ENCODE data around the gene SLC38A8.

Gene SLC38A8

DNA sequence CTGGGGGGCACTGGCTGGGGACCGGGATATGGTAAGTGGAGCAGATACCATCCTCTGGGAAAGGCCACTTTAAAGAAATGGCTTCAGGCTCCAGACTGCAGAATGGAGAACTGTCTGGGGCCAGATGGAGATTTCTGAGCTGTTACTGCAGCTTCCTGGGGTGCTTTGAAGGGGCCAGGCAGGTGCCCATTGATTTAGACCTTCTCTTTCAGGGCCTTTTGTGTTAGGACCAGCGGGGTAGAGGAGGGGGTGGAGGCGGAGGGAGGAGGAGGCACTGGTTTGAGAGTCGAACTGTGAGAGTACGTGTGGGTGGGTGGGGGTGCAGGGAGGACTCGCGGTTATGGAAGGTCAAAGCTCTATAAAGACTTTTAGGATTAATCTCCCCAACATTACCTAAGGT is 63.2 kb downstream of the SLC38A8 start:
- in situ Hi-C loops (cut with MboI; ENCODE audit: low pct_unique_long_range_greater_than_20kb, low sequenced_read_pairs), result loop anchor here (10.0 kb wide), 1 partner anchor 85 kb away; no protein-coding TSS in a partner anchor
- no peak for DNase-seq

DNA sequence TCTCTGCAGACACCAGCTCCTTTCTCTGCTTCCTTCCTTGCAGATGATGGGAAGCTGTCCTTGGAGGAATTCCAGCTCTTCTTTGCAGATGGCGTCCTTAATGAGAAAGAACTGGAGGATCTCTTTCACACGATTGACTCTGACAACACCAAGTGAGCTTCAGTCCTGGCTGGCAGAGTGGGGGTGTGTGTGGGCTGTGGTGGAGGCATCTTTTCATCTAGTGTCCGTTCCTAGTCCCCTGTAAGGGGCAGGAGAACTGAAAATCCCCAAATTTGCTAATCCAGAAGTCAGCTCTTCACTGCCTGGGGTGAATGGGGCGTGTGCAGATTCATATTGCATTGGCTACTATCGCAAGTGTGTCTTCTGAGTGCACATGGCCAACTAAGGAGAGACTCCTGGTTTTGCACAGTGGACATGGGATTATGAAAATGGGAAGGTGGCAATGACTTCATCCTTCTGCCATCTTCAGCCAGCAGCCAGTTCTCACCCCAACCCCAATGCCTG is 64.1 kb downstream of the SLC38A8 start:
- in situ Hi-C loops (cut with MboI; ENCODE audit: low pct_unique_long_range_greater_than_20kb, low sequenced_read_pairs), result loop anchor here (10.0 kb wide), 1 partner anchor 86 kb away; no protein-coding TSS in a partner anchor
- DNase-seq, result no peak

DNA sequence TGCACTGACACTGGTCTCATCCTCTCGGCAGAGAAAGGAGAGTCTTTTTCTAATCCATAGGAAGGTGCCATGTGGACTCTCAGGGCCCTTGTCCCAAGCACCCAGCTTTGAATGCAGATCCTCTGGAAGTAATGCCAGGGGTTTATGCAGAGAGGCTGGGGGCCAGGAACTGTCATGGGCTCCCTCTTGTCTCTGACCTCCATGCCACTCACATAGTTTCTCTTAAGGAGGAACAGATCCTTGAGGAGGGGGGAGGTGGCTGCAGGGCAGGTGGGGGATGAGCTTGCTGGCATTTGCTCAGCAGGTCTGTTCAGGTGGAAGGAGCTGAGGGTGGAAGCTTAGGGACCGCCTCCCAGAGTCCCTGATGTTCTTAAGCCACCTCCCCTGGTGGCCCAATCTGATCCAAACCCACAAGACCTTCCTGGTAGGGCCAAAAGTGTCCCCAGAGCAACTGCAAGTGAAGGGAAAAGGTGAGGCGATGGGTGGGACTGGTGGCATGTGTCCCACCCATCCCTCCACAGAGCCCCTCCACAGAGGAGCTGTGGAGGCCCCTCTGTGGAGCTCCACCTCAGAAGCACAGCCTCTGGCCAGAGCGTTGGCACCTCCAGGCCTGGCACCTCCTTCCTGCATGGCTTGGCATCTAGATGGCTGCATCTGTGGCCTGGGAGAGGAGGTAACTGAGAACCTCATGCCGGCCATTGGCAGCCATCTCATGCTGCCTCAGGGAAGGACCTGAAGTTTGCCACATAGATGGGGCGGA is 65.4 kb downstream of the SLC38A8 start:
- in situ Hi-C loops (cut with MboI; ENCODE audit: low pct_unique_long_range_greater_than_20kb, low sequenced_read_pairs), result loop anchor here (10.0 kb wide), 1 partner anchor 88 kb away; no protein-coding TSS in a partner anchor
- no peak for DNase-seq

DNA sequence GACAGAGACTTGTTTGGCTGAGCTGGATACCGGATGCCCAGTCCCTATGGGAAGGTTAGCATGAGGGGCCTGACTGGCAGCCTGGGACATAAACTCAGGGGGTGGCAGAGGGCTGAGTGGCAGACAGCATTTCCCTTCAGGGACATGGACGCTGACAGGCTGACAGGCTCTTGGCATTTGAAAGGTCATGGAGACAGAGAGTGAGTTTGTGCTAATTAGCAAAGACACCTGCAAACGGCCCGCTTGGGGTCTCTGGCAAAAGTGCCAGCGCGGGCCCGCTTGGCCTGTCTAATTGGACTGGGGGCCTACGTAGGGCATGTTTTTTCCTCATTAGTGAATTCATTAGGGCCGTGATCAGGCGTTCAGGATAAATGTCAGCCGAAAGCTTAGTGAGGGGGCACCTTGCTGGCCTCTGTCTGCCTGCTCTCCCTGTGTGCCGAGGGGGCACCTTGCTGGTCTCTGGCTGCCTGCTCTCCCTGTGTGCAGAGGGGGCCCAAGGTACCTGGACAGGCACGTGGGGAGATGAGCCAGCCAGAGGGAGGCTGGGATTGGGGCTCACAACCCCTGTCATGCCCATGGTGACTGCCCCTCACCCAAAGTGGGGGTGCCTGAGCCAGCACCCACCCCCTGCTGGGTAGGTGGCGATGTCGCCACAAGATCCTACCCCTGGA is 66.9 kb downstream of the SLC38A8 start:
- in situ Hi-C loops (cut with MboI; ENCODE audit: low pct_unique_long_range_greater_than_20kb, low sequenced_read_pairs), result loop anchor here (10.0 kb wide), 1 partner anchor 89 kb away; no protein-coding TSS in a partner anchor
- no peak for DNase-seq

DNA sequence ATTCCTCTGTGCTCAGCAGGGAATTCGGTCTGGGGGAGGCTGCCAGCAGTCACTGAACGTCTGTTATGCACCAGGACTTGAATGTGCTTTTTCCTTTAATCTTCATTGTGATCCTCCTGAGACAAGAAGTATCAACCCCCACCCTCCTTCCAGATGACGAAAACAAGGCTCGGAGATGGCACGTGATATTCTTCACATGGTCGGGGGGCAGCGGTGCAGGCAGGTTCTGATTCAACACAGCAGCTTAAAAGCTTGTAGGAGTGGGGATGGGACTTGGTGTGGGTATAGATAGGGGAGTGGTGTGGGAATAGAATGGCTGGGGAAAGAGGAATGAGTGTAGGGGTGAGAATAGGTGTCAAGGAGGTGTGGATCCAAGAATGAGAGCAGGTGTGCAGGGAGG is 68.1 kb downstream of the SLC38A8 start:
- in situ Hi-C loops (cut with MboI; ENCODE audit: low pct_unique_long_range_greater_than_20kb, low sequenced_read_pairs), result loop anchor here (10.0 to 25.0 kb wide), 2 partner anchors 90 to 513 kb away; no protein-coding TSS in a partner anchor
- no peak for DNase-seq

DNA sequence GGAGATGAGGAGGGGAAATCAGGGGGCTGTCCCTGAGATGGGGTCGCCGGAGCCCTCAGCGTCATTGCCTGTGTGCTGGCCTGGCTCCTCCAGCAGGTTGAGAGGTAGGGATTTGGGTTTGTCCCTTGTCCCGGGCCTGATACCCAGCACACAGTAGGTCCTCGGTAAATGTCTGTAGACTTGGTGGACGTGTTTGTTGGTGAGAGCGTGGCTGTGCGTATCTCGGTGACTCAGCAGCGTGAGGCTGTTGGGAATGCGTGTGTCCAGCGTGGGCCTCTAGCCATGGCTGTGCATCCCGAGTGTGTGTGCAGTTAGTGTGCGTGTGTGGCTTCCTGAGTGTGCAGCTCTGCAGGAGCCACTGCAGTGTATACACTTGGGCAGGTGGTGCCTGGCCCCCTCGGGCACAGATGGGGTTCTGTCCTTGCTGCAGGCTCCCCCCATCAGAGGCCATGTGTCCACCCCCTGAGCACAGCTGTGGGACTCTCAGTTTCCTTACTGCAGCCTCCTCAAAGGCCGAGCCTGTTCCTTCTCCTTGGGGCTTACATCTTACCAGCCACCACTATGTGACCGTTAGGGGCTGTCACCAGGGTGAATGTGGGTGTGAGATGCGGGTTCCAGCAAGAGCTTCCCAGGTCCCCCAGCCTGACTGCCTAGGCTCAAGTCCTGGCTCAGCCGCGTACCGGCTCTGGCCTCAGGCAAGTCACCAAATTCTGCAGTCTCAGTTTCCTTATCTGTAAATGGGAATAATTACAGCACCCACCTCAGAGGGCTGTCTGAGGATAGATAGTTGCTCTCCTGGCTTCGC is 68.8 kb downstream of the SLC38A8 start:
- in situ Hi-C loops (cut with MboI; ENCODE audit: low pct_unique_long_range_greater_than_20kb, low sequenced_read_pairs), result loop anchor here (10.0 to 25.0 kb wide), 2 partner anchors 91 to 514 kb away; no protein-coding TSS in a partner anchor
- DNase-seq, result no peak

DNA sequence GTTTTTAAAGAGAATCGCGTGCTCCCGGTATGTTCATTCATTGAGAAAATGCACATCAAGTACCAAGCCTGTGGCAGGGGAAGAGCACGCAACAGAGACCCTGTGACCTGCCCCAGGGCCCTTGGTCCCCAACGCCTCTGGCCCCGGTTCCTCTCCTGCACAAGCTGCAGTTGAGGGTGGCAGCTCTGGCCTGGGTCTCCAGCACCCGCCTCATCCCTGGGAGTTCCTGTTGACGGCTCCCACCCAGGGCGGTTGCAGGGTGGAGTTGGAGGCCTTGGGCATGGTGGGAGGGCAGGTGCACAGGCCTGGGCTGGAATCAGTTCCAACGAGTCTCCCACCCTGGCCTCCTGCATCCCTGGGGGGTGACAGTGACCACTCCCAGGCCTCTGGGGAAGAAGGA is 69.5 kb downstream of the SLC38A8 start:
- no peak for DNase-seq
- in situ Hi-C loops (cut with MboI; ENCODE audit: low pct_unique_long_range_greater_than_20kb, low sequenced_read_pairs), result loop anchor here (10.0 to 25.0 kb wide), 2 partner anchors 92 to 514 kb away; no protein-coding TSS in a partner anchor

DNA sequence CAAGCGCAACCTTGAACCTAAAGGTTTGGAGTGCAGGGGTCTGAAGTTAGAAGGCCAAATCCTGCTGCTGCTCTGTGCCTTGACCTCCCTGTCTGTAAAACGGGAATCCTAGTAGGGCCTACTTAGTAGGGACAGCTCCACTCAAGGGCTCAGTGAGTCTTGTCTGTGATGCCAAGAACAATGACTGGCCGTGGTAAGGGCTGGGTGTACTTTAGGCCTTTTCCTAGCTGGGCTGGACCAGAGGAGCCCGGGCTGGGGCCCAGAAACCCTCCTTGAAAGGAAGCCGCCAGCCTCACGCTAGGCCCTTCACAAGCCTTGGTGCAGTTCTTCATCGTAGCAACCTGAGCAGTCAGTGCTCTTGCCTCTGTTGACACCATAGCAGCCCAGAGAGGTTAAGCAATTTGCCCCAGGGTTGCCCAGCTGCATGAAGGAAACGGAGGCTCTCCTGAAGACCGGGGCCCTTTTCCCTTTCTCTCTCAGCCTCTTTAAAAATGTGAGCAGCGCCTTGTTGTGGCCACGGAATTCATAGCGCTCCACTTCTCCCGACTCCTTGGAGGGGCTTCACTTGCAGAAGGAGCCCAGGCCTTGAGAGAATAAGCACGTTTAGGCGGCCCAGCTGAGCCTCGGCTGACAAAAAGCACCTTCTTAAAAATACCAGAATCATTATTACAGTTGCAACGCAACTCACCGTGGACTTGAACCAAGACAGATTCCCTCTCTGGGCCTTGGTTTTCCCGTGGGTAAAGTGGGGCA is 70.2 kb downstream of the SLC38A8 start:
- DNase-seq, result no peak
- in situ Hi-C loops (cut with MboI; ENCODE audit: low pct_unique_long_range_greater_than_20kb, low sequenced_read_pairs), result loop anchor here (10.0 to 25.0 kb wide), 2 partner anchors 92 to 515 kb away; no protein-coding TSS in a partner anchor

DNA sequence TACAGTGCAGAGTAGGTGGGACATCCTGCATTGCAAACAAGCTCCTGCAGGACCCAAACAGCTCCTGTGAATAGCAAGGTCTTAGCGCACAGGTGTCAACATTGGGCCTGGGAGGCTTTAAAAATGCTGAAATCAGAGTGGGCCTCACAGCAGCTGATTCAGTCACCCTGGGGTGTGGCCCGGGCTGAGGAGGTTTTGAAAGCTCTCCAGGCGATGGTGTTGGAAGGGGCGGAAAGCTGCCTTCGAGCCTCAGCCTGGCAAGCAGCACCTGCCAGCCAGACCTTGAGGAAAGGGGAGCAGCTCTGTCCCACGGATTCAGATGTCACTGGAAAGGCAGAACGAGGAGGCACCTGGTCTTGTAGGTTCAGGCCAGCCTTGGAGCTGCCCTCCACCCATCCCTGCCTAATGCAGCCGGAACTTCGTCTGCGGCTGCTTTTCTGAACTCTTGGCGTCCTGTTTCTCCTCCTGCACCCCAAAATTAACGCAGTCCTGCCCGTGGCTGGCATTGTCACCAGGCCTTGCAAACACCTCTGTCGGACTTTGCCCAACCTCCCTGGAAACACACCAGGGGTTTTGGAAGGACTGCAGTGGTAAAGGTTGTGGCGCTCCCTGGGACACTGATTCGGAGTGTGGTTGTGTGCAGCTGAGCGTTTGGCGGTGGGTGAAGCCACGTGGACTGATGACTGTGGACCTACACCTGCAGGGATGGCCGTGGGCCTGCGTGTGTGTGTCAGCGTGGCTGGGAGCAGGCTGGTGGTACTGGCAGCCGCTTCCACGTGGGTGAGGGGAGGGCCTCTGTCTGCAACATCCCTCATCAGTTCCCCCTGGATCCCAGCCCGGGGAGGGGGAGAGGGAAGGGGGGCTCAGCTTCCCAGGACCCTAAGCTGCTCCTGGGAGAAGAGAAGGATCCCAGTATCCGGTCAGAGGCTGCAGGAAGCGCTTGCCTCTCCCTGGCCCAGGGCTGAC is 71.1 kb downstream of the SLC38A8 start:
- DNase-seq, result no peak
- in situ Hi-C loops (cut with MboI; ENCODE audit: low pct_unique_long_range_greater_than_20kb, low sequenced_read_pairs), result loop anchor here (10.0 to 25.0 kb wide), 2 partner anchors 93 to 516 kb away; no protein-coding TSS in a partner anchor

DNA sequence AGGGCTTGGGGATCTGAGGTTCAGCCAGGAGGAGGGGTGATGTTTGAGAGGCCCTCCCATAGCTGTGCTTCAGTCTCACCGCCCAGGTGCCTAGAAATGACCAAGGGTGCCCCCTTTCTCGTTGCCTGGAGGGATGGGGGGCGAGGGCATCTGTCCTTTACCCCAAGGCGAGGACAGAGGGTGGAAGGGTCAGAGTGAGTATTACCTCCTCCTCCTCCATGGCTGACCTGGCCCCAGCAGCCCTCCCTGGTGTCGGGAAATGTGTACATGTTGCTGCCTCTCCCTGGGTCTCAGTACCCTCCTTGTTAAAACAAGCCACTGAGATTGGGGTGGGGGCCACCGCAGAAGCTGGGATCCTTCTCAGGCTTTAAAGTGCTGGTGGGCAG is 72.2 kb downstream of the SLC38A8 start:
- no peak for DNase-seq
- in situ Hi-C loops (cut with MboI; ENCODE audit: low pct_unique_long_range_greater_than_20kb, low sequenced_read_pairs), result loop anchor here (10.0 to 25.0 kb wide), 2 partner anchors 94 to 517 kb away; no protein-coding TSS in a partner anchor

DNA sequence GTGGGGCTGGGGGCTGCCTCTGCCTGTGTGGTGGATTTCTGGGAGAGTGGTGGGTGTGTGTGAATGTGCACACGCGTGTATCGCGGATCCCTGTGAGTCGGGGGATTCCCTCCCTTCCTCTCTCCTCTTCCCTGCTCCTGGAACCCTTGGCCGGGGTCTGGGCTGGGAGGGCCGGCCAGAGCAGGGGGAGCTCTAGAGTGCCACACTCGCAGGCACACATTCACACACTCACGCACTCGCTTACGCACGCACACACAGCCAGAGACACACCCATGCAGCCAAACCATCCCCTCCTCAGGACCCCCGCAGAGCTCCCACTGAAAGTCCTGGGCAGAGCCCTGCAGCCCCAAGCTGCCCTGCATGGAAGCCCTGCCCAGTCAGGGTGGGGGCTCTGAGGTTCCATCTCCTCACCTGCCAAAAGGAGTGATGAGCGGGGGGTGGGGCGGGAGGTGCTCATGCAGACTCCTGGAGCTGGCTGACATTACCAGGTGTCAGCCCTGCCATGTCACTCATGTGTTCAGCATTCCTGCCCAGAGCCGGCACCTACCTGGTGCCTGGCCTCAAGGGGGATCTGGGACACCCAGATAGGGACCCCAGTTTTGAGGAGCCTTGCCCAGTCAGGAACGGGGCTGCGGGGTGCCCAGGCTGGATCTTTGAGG is 72.7 kb downstream of the SLC38A8 start:
- no peak for DNase-seq
- in situ Hi-C loops (cut with MboI; ENCODE audit: low pct_unique_long_range_greater_than_20kb, low sequenced_read_pairs), result loop anchor here (10.0 to 25.0 kb wide), 2 partner anchors 95 to 517 kb away; no protein-coding TSS in a partner anchor

DNA sequence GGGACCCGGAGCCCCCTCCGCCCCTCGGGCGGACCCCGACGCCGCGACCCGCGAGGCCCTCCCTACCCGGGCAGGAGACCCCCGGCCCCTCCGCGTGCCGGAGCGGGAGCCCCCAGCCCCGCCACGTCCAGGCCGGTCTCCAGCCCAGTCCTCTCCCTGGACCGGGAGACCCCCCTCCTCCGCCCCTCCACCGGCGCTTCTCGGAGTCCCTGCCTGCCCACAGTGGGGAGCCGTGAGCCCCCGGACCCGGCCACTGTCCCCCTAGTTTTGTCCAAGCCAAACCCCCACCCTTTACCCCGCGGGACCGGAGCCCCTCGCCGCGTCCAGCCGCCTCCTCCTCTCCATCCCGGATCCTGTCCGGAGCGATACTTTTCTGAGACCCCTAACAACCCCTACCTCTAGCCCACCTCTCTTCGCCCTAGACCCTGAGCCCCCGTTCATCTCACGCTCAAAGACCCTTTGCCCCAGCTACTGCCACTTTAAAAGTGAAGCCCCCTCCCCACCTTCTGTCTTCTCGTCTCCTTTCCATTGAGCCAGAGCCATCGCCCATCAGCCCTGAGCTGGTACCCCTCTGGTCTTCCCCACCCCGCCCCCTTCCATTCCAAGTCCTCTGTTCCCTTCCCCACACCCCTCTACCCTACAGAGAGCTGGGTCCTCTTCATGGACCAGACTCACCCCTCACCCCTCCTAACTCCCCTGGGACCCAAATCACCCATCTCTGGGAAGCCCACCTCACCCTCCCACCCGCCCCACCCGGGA is 73.5 kb downstream of the SLC38A8 start:
- in situ Hi-C loops (cut with MboI; ENCODE audit: low pct_unique_long_range_greater_than_20kb, low sequenced_read_pairs), result loop anchor here (25.0 kb wide), 1 partner anchor 518 kb away; no protein-coding TSS in a partner anchor
- DNase-seq, result no peak

DNA sequence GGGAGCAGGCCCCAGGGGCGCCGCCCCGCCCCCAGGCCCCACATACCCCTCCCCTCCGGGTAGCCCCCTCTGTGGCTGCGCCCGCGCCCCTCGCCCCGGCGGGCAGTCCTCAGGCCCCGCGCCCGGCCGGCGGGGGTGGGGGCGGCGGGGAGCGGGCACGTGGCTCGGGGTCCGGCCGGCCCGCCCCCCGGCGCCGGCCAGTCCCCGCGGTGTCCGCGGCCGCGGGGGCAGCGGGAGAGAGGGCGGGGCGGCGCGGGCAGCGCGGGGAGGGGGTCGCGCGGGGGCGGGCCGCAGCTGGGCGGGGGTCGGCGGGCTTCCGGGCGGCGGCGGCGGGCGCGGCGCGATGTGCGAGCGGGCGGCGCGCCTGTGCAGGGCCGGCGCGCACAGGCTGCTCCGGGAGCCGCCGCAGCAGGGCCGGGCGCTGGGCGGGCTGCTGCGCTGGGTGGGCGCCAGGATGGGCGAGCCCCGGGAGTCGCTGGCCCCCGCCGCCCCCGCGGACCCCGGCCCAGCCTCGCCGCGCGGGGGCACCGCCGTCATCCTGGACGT is 74.2 kb downstream of the SLC38A8 start:
- in situ Hi-C loops (cut with MboI; ENCODE audit: low pct_unique_long_range_greater_than_20kb, low sequenced_read_pairs), result loop anchor here (25.0 kb wide), 1 partner anchor 519 kb away; no protein-coding TSS in a partner anchor
- no peak for DNase-seq

DNA sequence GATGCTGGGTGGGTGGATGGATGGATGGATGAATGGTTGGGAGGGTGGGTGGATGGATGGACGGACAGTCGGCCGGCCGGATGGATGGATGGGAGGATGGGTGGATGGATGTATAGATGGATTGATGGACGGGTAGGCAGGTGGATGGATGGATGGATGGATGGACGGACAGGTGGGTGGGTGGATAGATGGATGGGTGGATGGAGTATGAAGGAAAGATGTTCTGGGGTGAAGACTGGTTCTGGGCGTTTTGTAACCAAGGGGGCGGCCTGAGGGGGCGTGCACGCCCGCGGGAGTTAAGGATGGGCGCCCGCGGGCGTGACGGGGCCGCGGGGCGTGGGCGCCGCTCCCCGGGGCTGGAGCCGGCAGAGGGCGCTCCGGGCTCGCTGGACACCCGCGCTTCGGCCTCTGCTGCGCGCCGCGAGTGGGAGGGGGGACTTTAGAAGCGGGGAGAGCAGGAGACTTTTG is 74.7 kb downstream of the SLC38A8 start, which contains the start of gene NECAB2:
NECAB2 (plus strand) TSS at position 407 of the 468 bp plus-strand sequence. CDS start 405 bp downstream, outside the sequence.
- in situ Hi-C loops (cut with MboI; ENCODE audit: low pct_unique_long_range_greater_than_20kb, low sequenced_read_pairs), result loop anchor here (25.0 kb wide), 1 partner anchor 519 kb away; no protein-coding TSS in a partner anchor
- DNase-seq, result peak; percentile 29

DNA sequence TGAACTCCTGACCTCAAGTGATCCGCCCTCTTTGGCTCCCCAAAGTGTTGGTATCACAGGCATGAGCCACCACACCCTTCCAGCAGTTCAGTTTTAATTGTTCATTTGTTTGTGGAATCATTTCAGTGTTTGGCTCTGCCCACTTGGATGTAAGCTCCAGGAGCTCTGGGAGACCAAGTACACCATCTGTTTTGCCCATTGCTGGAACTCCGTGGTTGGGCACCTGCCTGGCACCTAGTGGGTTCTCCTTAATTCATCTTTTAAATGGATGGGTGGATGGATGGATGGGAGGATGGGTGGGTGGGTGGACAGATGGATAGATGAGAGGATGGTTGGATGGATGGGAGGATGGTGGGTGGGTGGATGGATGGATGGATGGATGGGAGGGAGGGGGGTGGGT is 75.5 kb downstream of the SLC38A8 start:
- in situ Hi-C loops (cut with MboI; ENCODE audit: low pct_unique_long_range_greater_than_20kb, low sequenced_read_pairs), result loop anchor here (25.0 kb wide), 1 partner anchor 520 kb away; no protein-coding TSS in a partner anchor
- no peak for DNase-seq
